GM10847 (cell line): ENCODE data around the gene LRMDA.

Experiments
- POLR2A ChIP-seq: IDR thresholded peaks from 2 replicates; pipeline ENCODE4 v1.6.1; 2011; ENCODE audit not compliant: insufficient read length; ENCODE audit errors: extremely low read depth

LRMDA gene

DNA sequence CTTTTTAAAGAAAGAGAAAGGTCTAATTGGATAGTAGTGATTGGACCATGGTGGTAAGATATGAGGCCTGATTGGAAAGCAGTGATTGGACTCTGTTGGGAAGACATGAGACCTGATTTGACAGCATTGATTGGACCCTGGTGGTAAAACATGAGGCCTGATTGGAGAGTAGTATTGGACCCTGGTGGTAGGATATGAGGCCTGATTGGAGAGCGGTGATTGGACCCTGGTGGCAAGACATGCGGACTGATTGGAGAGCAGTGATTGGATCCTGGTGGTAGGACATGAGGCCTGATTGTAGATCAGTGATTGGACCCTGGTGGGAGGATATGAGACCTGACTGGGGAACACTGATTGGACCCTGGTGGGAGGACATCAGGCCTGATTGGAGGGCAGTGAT lies 444.3 kb downstream of the LRMDA start:
- TF ChIP-seq POLR2A: no peak

DNA sequence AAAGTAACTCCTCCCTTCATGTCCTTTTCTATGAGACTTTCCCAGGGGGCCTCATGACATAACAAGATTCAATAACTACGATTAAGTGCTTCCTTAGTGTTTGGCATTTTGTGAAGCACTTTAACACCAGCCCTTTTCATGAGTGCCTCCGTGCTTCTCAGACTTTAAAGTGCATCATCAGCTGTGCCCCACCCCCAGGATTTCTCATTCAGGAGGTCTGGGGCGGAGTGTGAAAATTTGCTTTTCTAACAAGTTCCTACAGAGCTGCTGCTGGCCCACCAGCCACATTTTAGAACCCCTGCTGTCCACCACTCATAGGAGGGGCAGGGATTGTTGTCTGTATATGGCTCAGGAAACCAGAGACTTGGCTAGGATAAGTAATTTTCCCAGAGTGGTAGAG lies 445.3 kb downstream of the LRMDA start:
- no peak for TF ChIP-seq POLR2A

DNA sequence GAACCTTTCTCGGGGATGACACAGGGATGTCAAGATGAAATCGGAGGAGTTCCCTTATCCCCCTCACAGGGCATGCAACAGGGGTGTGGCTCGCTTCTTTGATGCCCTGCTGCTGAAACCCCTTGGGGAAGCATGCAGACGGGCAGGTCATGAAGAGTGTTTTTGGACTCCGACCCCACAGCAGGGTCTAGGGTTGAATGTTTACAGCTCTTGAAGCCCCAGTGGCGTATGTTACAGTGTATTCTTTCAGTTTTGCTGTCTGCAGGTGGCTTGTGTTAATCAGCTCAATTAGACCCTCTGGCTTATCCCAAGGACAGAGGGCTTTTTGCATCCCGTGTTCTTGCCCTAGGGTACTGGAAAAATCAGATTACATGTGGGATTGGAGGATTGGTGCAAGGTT lies 446.5 kb downstream of the LRMDA start:
- no peak for TF ChIP-seq POLR2A

DNA sequence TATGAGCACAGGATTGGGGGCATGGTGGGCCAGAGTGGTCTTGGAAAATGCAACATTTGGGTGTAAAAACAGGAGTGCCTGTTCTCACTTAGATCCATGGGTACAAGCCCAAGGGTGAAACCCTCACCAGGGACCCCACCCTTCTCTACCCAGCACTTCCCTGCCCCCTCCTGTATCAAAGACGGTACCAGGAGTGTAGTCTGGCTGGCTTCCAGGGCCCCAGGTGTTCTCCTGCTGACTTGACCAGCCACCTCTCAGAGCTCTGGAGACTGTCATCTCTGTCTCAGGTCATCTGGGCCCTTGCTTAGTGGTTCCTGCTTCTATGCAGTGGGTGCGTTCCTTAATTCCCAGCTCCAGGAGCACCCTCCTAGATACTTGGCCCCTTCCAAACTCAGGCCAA lies 447.2 kb downstream of the LRMDA start:
- TF ChIP-seq POLR2A: no peak

DNA sequence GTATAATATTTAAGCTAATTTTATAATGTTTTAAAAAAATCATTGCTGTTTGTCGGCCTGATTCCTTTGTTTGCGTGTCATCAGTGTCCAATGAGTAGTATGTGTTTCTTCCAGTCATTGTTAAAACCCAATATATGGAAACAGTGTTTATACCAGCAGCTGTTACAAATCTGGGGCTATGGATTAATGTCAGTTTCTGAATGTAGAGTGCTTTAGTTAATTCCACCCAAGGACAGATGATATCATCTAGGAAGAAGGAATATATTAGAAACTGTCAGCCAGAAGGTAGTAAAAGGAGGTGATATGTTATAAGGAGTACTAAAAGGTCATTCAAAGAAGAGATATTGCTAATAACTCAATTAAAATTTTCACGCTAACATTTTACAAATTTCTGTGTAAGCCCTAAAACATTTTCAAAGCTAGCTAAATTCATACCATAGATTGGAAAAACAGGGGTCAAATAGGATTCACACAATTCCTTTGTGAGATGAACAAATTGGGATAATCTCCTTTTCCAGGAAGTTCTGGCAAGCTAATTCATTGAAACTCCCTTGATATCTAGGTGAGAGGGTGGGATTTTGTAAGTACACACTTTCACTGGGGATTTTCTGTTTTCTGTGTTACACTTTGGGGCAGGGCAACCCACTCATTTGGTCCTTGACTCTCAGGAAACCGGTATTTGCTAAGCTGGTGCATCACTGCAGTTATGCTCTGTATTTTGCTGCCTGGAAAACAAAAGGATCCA lies 448.8 kb downstream of the LRMDA start:
- no peak for TF ChIP-seq POLR2A

DNA sequence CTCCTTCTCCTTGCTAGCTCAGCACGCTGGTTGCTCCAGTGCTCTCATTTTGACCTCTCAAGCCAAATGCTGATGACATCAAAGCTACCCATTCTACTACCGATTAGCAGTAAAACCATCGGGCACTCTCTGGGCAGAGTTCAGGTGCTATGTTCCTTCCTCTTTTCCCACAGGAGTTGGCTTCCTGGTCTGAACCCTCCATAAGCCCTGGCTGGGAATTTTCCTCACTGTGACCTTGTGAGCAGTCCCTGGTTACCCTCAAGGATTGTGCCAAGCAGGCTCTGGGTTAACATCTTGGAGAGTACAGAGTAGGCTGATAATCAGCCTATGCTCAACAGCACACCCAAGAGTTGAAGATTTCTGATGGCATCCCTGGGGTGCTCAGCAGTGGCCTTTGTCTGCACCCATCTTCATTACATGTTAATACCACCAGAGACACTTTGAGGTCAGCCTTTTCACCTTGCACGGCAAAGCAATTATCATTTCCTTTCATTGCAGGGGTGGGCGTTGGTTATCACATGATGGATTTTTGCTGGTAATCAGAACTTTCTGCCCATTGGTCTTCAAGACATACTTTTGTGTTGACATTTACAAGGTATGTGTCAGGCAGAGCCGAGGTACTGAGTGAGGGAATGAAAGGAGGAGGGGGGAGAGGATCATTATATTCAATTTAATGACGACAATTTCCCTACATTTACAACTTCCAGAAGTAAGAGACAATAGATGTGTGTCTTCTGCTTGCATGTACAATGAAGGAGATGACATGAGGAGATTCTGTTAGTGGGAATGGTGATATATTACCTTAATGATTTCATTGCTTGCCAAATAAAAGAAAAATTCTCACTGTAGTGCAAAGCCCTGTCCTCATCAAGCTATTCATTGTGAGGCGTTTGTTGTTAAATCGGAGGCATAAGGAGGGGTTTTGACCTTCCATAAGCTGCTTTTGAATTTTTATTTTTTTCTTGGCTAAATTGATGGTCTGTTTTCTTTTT lies 452.0 kb downstream of the LRMDA start:
- TF ChIP-seq POLR2A: no peak

DNA sequence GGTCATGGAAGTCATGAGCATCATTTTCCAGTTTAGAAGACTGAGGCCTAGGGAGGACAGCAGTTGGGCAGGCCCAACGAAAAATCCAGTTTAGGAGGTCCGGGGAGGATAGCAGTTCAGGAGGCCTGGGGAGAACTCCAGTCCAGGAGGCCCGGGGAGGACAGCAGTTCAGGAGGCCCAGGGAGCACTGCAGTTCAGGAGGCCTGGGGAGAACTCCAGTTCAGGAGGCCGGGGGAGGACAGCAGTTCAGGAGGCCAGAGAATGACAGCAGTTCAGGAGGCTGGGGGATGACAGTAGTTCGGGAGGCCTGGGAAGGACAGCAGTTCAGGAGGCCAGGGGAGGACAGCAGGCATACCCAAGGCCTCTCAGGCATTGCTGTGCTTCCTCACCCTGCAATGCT lies 453.4 kb downstream of the LRMDA start:
- TF ChIP-seq POLR2A: no peak

DNA sequence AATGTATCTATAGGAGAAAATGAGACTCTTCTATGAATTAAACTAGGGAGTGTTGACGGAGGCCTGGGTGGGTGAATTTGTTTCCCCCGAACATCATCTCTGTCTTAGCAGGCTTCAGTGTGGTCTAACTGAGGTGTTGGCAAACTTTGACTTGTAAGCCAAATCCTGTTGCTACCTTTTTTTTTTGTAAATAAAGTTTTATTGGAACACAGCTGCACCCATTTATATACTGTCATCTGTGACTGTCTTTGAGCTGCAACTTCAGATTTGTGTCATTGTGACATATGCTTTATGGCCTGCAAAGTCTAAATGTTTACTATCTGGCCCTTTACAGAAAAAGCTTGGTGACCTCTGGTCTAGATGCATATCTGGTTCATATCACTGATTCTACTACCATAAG lies 455.9 kb downstream of the LRMDA start:
- no peak for TF ChIP-seq POLR2A

DNA sequence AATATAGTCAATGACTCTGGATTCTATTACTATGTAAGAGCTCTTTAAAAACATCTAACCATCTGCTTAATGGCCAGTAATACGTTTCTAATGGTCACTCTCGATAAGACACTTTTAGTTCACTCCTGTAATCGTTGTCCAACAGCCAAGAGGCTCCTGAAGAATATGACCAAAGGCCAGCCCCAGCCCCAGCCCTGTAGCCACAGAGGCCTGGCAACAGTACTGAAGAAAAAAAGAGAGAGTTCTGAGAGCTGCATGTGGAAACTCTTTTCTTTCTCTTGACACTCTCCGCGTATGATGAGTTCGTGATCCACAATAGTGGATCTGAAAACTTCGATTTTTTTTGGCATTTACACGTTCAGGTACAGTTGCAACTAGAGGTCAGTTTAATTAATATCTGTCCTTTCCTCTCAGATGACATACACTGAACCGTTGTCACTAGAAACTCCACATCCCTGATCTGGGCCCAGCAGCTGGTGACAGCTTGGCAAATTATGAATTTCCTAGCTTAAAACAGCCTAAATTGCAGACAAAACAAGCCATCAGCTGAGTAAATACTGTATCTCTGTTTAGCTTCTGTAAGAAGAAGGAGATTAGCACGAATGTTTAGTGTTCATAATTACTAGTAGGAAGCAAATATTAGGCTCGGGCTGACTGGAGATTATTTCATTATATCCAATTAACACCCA lies 456.7 kb downstream of the LRMDA start:
- TF ChIP-seq POLR2A: no peak

DNA sequence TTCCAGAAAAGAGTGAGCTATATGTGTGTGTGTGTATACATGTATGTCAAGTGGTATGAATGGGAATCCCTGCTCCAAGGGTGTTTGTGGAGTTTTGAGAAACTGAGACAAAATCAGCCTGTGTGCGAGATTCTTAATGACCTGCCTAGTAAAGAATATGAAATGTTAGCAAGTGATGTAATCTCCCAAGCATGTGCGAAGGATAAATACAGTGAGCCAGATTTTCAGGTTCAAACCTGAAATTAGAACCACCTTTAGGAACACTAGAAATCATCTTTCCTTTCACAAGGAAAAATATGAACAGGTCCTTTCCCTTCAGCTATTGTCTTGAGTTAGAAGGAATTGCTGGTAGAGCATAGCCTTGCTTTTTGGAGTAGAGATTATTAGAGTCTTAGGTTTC lies 457.6 kb downstream of the LRMDA start:
- TF ChIP-seq POLR2A: no peak

DNA sequence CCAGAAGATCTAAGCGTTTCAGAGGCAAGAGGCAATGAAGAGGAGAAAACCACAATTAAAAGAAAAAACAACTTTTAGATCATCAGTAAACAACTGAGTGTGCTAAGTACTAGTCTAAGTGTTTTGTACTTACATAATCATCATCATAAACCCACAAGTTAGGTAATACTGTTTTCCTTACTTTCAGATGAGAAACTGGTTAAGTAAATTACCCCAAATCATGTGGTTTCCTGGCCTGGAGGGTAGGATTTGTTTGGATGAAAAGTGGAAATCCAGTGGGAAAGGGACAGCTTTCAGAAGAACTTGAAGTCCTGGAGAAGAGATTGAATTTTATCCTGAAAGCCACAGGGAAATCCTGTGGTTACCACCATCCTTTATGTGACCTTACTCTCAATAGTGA lies 463.3 kb downstream of the LRMDA start:
- TF ChIP-seq POLR2A: no peak

DNA sequence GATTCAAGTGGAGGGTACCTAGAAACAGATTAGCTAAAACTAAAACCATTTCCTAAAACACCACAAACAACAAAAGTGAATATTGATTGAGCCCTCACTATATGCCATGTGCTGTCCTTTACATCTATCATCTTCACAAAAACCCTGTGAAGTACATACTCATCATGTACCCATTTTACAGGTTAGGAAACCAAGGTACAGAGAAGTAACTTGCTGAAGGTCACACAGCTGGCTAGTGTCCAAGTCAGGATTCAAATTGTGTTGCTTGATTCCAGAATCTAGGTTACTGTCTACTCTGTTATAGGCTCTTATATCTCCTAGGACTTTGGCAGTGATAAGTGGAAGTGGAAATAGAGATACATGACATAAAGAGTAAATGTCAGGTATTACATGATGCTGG lies 463.8 kb downstream of the LRMDA start:
- no peak for TF ChIP-seq POLR2A

DNA sequence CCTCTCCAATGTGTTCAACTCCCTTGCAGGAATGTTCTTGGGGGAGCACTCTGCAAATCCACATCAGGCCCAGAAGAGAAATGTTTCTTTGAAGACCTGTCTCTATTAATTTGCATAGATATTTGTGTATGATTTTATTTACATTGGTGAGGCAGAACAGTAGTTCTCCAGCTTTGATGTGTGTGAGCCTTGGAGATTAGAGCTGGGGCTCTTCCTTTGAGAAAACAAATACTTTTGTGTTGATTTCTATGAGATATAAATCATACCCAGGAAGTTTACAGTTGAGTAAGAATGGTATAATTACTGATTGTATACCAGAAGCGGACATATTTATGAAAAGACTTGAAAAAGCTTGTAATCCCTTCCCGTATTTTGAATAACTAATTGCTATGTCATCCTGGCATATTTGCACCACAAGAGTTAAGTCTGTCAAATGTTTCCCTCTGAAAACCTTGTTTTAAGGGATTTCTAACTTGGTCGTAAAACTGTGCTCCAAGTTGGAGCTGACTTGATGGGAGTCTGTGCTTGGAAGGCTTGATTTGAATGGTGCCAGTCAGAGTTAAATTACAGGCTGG lies 468.5 kb downstream of the LRMDA start:
- TF ChIP-seq POLR2A: no peak

DNA sequence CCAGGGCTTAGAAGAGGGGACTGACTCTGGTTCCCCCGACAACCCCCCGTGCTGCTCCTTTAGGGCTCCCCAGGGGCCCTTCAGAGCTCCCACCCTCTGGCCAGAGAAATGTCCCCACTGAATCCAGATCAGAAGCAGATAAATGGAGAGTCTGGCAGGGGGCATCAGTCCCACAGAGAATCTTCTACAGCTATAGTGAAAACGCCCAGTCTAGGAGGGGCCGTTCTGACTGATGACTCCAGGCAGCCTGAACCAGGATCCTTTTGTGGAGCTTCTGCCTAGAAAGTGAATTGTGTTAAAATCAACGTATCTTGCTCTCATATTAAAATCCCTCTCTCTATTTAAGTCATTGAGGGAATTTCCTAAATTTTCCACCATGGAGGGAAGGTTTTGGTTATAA lies 471.4 kb downstream of the LRMDA start:
- no peak for TF ChIP-seq POLR2A
